Stimulated activated CD4-positive, alpha-beta T cell treated with anti-CD3 and anti-CD28 coated beads, Interleukin-2, amount 100 ng/mL, for 24 hours (primary cell): ENCODE data around the gene MPI.
A peak's percentile ranks its signal among the peaks of the same experiment; 100 is the strongest.
"Not testable (repeated sequence)": the region's sequence is repeated elsewhere in the genome, so short reads cannot be mapped to it uniquely, and the experiment has no call there.

Experiments used
- DNase-seq, 2 donors: peaks; one replicate each; pipeline ENCODE4 v3.0.0-alpha.2; 2020

The MPI gene

GRCh38 chr15:74893627-74894026 is 3.8 kb downstream of the MPI start:
- DNase-seq, result no peak

GRCh38 chr15:74894383-74894782 is 4.5 kb downstream of the MPI start:
- not testable (repeated sequence) for DNase-seq

GRCh38 chr15:74895830-74896229 is 6.0 kb downstream of the MPI start:
- DNase-seq, result no peak

GRCh38 chr15:74896316-74896715 is 6.5 kb downstream of the MPI start:
- DNase-seq, result no peak

- DNase-seq, result no peak
Observed at GRCh38 chr15:74897300-74897701, 7.5 kb downstream of the MPI start.

GRCh38 chr15:74901612-74902063 is 11.8 kb downstream of the MPI start:
- peak; percentile 58 to 64 for DNase-seq

- DNase-seq, result no peak
Observed at GRCh38 chr15:74902295-74903075, 12.6 kb downstream of the MPI start.

GRCh38 chr15:74903676-74904075 is 13.8 kb downstream of the MPI start:
- no peak for DNase-seq

- DNase-seq, result no peak
Observed at GRCh38 chr15:74904190-74904805, 14.5 kb downstream of the MPI start.

GRCh38 chr15:74906067-74906449 is 16.2 kb downstream of the MPI start:
- DNase-seq, result peak in 1 of 2 donors; percentile 47

- peak; percentile 82 to 85 for DNase-seq
Observed at GRCh38 chr15:74906450-74907162, 16.8 kb downstream of the MPI start, which contains the start of gene FAM219B. TSS of gene FAM219B (minus strand) at chr15:74906851. CDS start at chr15:74906800, 51 bp downstream.

GRCh38 chr15:74907163-74907870 is 17.5 kb downstream of the MPI start:
- DNase-seq, result no peak

- no peak for DNase-seq
Observed at GRCh38 chr15:74908635-74909034, 18.8 kb downstream of the MPI start.

GRCh38 chr15:74913041-74913440 is 23.2 kb downstream of the MPI start:
- DNase-seq, result no peak

- DNase-seq, result not testable (repeated sequence)
Observed at GRCh38 chr15:74913799-74914198, 24.0 kb downstream of the MPI start.

- DNase-seq, result no peak
Observed at GRCh38 chr15:74917676-74918075, 27.8 kb downstream of the MPI start.

GRCh38 chr15:74920456-74920855 is 30.6 kb downstream of the MPI start:
- DNase-seq, result no peak

- DNase-seq, result no peak
Observed at GRCh38 chr15:74924525-74924924, 34.7 kb downstream of the MPI start.

GRCh38 chr15:74928771-74929198 is 38.9 kb downstream of the MPI start:
- DNase-seq, result no peak

- no peak for DNase-seq
Observed at GRCh38 chr15:74933573-74933972, 43.7 kb downstream of the MPI start.

- not testable (repeated sequence) for DNase-seq
Observed at GRCh38 chr15:74935193-74935592, 45.4 kb downstream of the MPI start.

- DNase-seq, result no peak
Observed at GRCh38 chr15:74937272-74937589, 47.4 kb downstream of the MPI start.
